Endothelial cell of umbilical vein (primary cell): Measurements from ENCODE around the gene MALT1. TPM values are rescaled to one million over a fixed set of nuclear protein-coding genes. Genes with fewer than 3 reads are reported as not detected.

ENCODE experiments used
- BruUV-seq: library from RNA; stranded (reverse); fragments of 400-500 nt; replicated peaks from 2 replicates; lab custom pipeline; 2021; lab: Mats Ljungman, UMichigan
- CTCF ChIA-PET: fragments of 300-600, 350-600 bp; sonication (Branson Sonifier 250); formaldehyde crosslinking; loops from one replicate; lab custom pipeline; 2021; ENCODE audit warnings: antibody characterized with exemption, inconsistent platforms; lab: Charles Lee
- POLR2A ChIA-PET: fragments of 300-600, 350-600 bp; sonication (Branson Sonifier 250); formaldehyde crosslinking; loops from one replicate; lab custom pipeline; 2021; ENCODE audit warnings: antibody characterized with exemption, inconsistent platforms; lab: Charles Lee
- DNase-seq: peaks from one replicate; pipeline ENCODE4 v3.0.0-alpha.2; 2011; ENCODE audit warnings: low read depth, low spot score
- FAIRE-seq: peaks from 2 replicates; lab custom pipeline; 2011; peaks lifted over from hg19 to GRCh38; lab: Jason Lieb, UNC
- H2AFZ ChIP-seq: 2 replicates; pipeline ENCODE4 v1.6.0; 2012; ENCODE audit warnings: low read depth, low read length, control low read depth, inconsistent platforms
- H3K27ac ChIP-seq: 2 replicates; pipeline ENCODE4 v1.5.1; 2011; ENCODE audit warnings: low read depth, mild to moderate bottlenecking, control low read depth, low read length, moderate library complexity; ENCODE audit not compliant: insufficient read depth
- H3K27me3 ChIP-seq, 2 experiments: 2 replicates each; pipeline versions ENCODE4 v1.6.0 to v1.6.1; 2011; ENCODE audit warnings: low read length in 2 of 2, mixed read lengths in 1 of 2; ENCODE audit not compliant: control insufficient read depth in 2 of 2, insufficient read depth in 2 of 2
- H3K36me3 ChIP-seq, 2 experiments: 2 replicates in 1 of 2; 3 replicates in 1 of 2; pipeline ENCODE4 v1.5.1; 2011; ENCODE audit warnings: low read length in 2 of 2, mild to moderate bottlenecking in 1 of 2, moderate library complexity in 1 of 2; ENCODE audit not compliant: control insufficient read depth in 2 of 2, insufficient read depth in 2 of 2; ENCODE audit errors: extremely low read depth in 1 of 2
- H3K4me1 ChIP-seq: 3 replicates; pipeline ENCODE4 v1.5.1; 2011; ENCODE audit warnings: mild to moderate bottlenecking, low read length; ENCODE audit not compliant: control insufficient read depth, insufficient read depth; ENCODE audit errors: extremely low read depth
- H3K4me2 ChIP-seq: 2 replicates; pipeline ENCODE4 v1.6.1; 2011; ENCODE audit warnings: low read length, control low read depth, mixed read lengths; ENCODE audit not compliant: insufficient read depth
- H3K4me3 ChIP-seq, 3 experiments: fragments of 200-600 bp in 1 of 3; sonication (generic), shearing (Covaris generic) in 1 of 3; replicated peaks in 1 of 3; 2 replicates each; pipeline ENCODE4 v1.5.1; 2011 to 2016; ENCODE audit warnings: control low read depth in 3 of 3, low read length in 3 of 3, mild to moderate bottlenecking in 2 of 3, inconsistent platforms in 1 of 3, low read depth in 1 of 3, moderate library complexity in 1 of 3; ENCODE audit not compliant: insufficient read depth in 1 of 3
- H3K79me2 ChIP-seq: 2 replicates; pipeline ENCODE4 v1.6.0; 2012; ENCODE audit warnings: low read length, inconsistent platforms; ENCODE audit not compliant: control insufficient read depth, insufficient read depth
- H3K9ac ChIP-seq: replicated peaks from 2 replicates; pipeline ENCODE3; 2011; ENCODE audit warnings: low read length, control low read depth; ENCODE audit not compliant: insufficient read depth; ENCODE audit errors: extremely low read depth
- H3K9me1 ChIP-seq: replicated peaks from 3 replicates; pipeline ENCODE4 v1.6.0; 2011; ENCODE audit warnings: mild to moderate bottlenecking, low read length; ENCODE audit not compliant: control insufficient read depth, insufficient read depth; ENCODE audit errors: extremely low read depth
- H3K9me3 ChIP-seq: replicated peaks from 2 replicates; pipeline ENCODE4 v1.5.1; 2012; ENCODE audit warnings: low read length, inconsistent platforms; ENCODE audit not compliant: control insufficient read depth, insufficient read depth
- H4K20me1 ChIP-seq: replicated peaks from 2 replicates; pipeline ENCODE3; 2011; ENCODE audit warnings: mild to moderate bottlenecking, low read length; ENCODE audit not compliant: control insufficient read depth, insufficient read depth; ENCODE audit errors: extremely low read depth
- CTCF ChIP-seq, 2 donors: IDR thresholded peaks; 1 replicate in 1 of 2; 2 replicates in 1 of 2; pipeline ENCODE4 v1.5.1; 2011; ENCODE audit warnings: low read length in 2 of 2, mild to moderate bottlenecking in 2 of 2, moderate library complexity in 2 of 2, control low read depth in 1 of 2, inconsistent platforms in 1 of 2, low read depth in 1 of 2; ENCODE audit not compliant: insufficient read depth in 1 of 2; ENCODE audit errors: extremely low read depth in 1 of 2
- EZH2 ChIP-seq: IDR thresholded peaks from 2 replicates; pipeline ENCODE4 v1.6.1; 2012; ENCODE audit warnings: borderline replicate concordance, low read depth, mild to moderate bottlenecking, moderate library complexity, low read length, inconsistent platforms; ENCODE audit not compliant: severe bottlenecking
- FOS ChIP-seq: IDR thresholded peaks from 2 replicates; pipeline ENCODE4 v1.6.1; 2011; ENCODE audit warnings: mild to moderate bottlenecking, low read length, moderate library complexity, borderline replicate concordance; ENCODE audit not compliant: insufficient read depth
- GATA2 ChIP-seq: IDR thresholded peaks from 2 replicates; pipeline ENCODE4 v1.7.0; 2011; ENCODE audit warnings: low read depth, mild to moderate bottlenecking, moderate library complexity, mixed read lengths, low read length; ENCODE audit not compliant: insufficient read length, insufficient read depth
- JUN ChIP-seq: IDR thresholded peaks from 2 replicates; pipeline ENCODE4 v1.6.1; 2011; ENCODE audit warnings: borderline replicate concordance, low read depth; ENCODE audit not compliant: insufficient read length, insufficient read depth
- MYC ChIP-seq: IDR thresholded peaks from one replicate; pipeline ENCODE4 v1.6.1; 2011; ENCODE audit warnings: mild to moderate bottlenecking, low read depth, low read length
- POLR2A ChIP-seq: IDR thresholded peaks from 2 replicates; pipeline ENCODE4 v1.6.1; 2012; ENCODE audit warnings: low read depth, mild to moderate bottlenecking, control low read depth, low read length
- POLR2AphosphoS5 ChIP-seq: IDR thresholded peaks from 2 replicates; pipeline ENCODE4 v1.6.1; 2012; ENCODE audit warnings: low read depth, mild to moderate bottlenecking, control low read depth, low read length, moderate library complexity; ENCODE audit not compliant: insufficient read depth
- dilution Hi-C: fragments of 300-500 bp; cut with MboI; formaldehyde crosslinking; loops from one replicate; pipeline ENCODE4 v1.15.0; 2019; ENCODE audit warnings: low sequenced_read_pairs; ENCODE audit not compliant: extremely low pct_ligation_motif_present
- intact Hi-C: fragments of 100-400 bp; cut with micrococcal nuclease; formaldehyde crosslinking; loops from one replicate; pipeline ENCODE4 v1.10.0; 2022
- polyA plus RNA-seq, 4 experiments: library from polyadenylated mRNA; depleted of rRNA in 3 of 4; stranded (reverse) in 3 of 4; unstranded in 1 of 4; fragments of >200 nt; gene quantifications; 2 replicates each; pipeline versions ENCODE4 v1.2.1 to v1.2.3, GENCODE V29; 2011 to 2012; ENCODE audit warnings: missing spikeins in 1 of 4
- total RNA-seq: library from RNA; stranded (reverse); gene quantifications from 2 replicates; pipeline ENCODE4 v1.2.3, GENCODE V29; 2021
- TF ChIP-seq, protein P1 (sequence below): IDR thresholded peaks from 2 replicates; pipeline ENCODE4 v1.6.1; 2011; ENCODE audit not compliant: insufficient read depth, insufficient read length

The MALT1 gene
- total and polyA plus RNA-seq, 2 donors (not counting 3 experiments of a cell fraction or from before 2014, with no cell fraction given), result 2.8 to 5.1 TPM

- Histone ChIP-seq H2AFZ (no peak overlapping the region), H3K4me3 (no peak overlapping the region), H3K27me3 (no peaks in the 10 kb centered on the region), H4K20me1 (no peaks in the 10 kb centered on the region), H3K9ac (no peak overlapping the region), H3K36me3 (no peaks in the 10 kb centered on the region), H3K9me3 (no peaks in the 10 kb centered on the region), H3K9me1 (no peaks in the 10 kb centered on the region), H3K27ac (no peak overlapping the region), H3K4me2 (no peak overlapping the region), H3K4me1 (no peaks in the 10 kb centered on the region), H3K79me2 (no peaks in the 10 kb centered on the region)
- BruUV-seq, result no TSS peak
- TF ChIP-seq, protein P1, sequence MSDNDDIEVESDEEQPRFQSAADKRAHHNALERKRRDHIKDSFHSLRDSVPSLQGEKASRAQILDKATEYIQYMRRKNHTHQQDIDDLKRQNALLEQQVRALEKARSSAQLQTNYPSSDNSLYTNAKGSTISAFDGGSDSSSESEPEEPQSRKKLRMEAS, result no peak
- no peak for TF ChIP-seq CTCF (IDR thresholded peaks at IDR 0.05; ENCODE audit: extremely low read depth in 1 of 2, insufficient read depth in 1 of 2, low read depth in 1 of 2, low read length in 2 of 2)
- TF ChIP-seq POLR2AphosphoS5, result no peak
- no peak for TF ChIP-seq GATA2
- no peak for TF ChIP-seq JUN
- no peak for TF ChIP-seq POLR2A
- TF ChIP-seq EZH2, result no peak
- no peak for TF ChIP-seq FOS
- TF ChIP-seq MYC, result no peak
- FAIRE-seq, result no peak
- ChIA-PET POLR2A (no interaction called here), CTCF (interaction anchor here (1.0 to 1.1 kb wide), 2 partner anchors 21 to 40 kb away, joined by 3 to 5 read pairs; no protein-coding TSS in a partner anchor)
- dilution Hi-C loops (no loop called here), intact Hi-C loops (no loop called here)
- DNase-seq, result no peak
These were observed 52.7 kb downstream of the MALT1 start for GRCh38 chr18:58723810-58724602.
